Left forelimb (tissue), 1 donor: Measurements from ENCODE around the gene SNRPA1.

Source experiments
- DNase-seq: peaks from one replicate; pipeline ENCODE4 v3.0.0-alpha.2; 2018; ENCODE audit warnings: low spot score

The SNRPA1 gene

DNA sequence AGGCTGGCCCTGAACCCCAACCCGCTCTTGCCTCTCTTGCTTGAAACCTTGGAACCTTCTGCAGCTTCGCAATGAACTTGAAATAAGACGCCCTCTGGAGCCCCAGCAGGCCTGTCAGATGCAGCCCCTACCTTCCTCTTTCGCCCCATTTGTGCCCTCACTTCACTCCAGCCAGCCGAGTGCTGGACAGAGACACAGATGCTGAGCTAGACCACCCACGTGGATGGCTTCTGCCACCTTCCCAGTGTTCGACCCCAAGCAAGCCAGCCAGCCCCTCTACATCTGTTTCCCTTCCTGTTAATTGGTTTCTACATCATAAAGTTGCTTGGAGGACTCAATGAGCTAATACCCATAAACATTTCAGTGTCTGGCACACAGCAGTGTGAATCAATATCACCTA, 23.8 kb upstream of the SNRPA1 start:
- peak; percentile 33 for DNase-seq

DNA sequence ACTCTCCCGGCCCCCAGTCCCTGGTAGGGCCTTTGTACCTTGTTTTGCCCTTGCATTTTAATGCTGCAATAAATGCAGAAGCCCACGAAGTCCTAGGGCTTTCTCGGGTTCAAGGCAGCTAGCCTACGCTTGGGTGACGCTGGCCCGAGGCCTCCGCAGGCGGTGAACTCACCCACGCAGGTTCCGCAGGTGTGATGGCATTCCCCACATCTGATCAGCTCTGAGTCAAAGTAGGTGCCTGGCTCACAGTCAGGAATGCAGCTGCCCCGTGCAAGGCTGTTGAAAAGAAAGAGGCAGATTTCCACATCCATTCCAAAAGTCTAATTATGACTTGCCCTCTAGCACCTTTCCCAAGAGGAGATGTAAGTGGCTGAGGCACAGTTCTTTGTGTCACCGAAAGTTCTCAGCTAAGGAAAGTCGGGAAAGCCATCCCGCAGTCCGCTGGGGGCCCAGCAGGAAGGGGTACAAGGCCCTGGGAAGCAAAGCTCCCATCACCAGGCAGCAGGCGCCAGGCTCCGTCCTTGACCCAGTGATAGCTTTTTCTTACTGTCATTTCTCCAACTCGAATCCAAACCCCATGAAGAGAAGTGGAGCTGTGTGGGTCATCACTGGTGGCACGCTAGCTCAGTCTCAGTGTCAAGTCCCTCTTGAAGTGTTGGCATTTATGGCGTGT, 23.2 kb upstream of the SNRPA1 start:
- peak; percentile 34 for DNase-seq

DNA sequence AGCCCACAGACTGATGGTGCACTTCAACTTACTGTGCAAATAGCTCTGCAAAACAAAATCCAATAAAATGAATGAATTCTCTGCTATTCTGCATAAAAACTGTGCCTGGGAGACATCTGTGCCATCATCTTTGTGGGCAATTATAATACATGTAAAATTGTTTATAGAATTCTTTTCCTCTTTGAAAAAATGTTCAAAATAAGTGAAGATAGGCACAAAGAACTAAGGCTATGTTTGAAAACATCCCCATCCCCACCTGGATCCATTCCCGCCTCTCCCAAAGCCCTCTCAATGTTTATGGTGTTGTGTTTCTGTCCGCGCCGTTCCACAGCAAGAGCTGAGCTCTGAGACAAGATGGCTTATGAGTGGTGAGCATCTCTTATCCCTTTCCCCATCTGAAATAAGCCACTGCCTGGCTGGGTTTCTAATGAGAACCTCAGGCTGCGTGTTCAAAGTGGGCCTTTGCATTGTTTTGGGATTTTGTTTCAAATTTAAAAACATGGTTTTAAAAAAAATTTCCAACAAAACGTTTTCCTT, 22.4 kb upstream of the SNRPA1 start:
- DNase-seq, result no peak

DNA sequence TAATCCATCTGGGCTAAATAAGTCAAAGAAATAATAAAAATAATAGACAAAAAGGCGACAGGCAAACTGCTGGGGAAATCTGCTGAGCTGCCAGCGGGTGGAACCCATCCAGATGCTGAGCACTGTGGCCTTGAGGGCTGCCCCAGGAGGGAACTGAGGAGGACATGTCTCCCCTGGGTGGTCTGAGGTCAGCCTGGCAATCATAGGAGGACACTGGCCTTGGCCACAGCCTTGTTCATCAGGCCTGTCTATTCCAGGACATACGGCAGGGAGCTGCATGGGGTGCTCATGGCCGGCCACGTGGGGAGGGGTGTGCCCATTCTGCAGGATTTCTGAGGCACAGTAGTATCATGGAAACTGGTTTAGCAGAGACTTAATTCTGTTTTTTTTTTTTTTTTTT, 21.5 kb upstream of the SNRPA1 start:
- no peak for DNase-seq

DNA sequence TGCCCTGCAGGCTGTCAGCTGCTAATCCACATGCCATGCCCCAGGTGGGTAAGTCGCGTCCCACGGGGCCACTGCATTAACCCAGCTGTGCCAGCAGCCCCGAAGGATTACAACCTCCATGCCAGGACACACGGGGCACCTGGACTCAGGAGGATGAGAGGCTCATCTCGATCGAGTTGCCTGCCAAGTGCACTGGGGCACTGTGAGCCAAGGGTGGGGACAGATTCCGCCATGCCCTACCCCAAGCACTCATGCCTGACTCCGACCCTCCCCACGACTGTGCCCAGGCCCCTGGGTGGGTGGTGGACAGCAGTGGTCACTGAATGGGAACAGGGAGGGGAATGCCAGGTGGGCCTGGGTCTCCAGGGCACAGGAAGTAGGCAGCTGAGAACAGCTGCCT, 20.7 kb upstream of the SNRPA1 start:
- DNase-seq, result no peak

DNA sequence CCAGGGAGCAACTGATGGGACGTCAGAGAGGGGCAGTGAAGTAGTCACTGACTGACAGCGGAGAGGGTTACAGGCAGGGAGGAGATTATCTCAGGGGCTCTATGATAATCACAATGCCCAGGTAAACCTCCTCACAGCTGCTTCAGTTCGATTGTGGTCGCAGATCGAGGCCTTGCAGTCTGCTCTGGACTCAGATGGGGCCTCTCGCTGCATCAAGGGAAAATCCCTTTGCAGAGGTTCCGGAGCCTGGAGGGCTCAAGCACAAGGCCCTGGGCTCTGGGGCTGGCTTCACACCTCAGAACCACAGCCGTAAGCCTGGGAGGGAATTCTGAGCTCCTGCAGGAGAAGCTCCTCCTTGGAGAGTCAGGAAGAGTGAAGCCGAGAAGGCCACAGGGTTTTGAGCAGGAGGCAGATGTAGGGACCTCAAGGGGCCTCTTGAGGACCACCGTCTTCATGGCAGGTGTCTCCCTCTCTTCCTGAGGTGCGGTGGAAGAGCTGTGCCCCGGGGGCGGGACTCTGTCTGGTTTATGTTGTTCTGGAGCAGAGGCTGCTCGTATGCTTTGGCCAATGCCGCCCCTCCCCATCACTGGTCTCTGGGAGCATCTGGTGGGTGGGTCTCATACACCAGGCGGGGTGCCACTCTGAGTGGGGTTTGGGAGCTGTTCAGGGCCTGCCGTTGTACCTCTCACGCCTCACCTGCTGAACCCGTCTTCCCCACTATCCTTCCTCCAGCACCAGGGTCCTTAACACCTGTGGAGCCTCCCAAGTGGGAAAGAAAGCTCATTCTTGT, 19.5 kb upstream of the SNRPA1 start:
- peak; percentile 53 for DNase-seq

DNA sequence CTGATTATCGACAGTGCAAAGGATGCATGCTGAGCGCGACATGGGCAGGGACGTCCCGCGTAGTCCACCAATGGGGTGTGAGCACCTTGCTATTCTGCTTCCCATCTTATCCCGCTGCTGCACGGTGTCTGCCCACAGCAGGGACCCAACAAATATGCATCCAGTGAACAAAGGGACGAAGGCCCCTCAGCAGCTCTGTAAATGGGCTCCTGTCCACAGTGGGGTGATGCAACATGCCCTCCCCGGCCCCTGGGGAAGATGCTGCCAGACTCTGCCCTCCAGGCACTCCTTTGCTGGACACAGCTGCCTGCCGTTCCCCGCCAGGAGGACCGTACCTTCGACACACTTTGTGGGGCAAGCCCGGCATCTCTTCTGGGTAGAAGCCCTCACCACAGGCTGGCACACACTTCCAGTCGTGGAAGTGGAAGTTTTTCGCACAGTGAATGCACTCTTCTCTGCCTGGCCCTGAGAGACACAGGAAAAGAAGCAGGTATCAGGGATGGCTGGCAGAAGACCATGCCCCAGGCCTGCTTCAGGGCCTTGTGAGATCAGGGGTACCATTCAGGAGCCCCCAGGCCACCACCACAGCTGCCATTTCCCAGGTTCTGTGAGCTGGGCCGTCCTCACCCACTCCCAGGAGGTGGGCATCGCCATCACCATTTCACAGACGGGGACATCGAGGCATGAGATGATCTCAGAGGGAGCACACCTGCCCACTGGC, 18.2 kb upstream of the SNRPA1 start:
- peak; percentile 48 for DNase-seq

DNA sequence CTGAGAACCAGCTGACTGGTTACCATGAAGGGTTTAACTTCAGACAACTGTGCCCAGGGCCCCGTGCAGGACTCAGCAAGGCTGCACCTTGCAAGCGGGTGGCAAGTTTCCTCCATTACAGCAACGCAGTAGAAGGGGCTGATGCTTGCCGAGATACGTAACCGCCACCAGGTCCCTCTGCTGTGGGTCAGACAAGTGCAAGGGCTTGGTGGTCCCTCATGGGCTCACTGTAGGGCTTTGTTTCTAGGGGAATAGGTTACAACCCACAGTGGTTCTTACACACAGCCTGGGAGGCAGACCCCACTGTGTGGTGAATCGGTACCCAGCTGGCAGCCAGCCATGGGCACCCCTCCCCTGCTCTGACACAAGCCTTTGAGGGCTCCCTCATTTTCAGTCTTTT, 15.5 kb upstream of the SNRPA1 start:
- DNase-seq, result peak; percentile 53

DNA sequence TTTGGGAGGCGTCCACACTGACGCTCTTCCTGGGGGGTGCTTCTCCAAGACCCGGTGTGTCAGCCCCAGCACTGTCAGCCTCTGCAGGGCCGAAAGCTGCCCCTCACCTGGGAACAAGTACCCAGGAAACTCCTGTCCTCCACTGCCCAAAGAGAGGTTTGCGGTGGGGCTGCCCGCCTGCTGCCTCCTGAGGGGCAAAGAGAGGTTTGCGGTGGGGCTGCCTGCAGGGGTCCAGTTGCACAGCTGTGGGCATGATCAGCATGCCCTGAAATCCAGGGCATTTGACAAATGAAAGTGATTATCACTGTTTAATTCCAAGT, 15.1 kb upstream of the SNRPA1 start:
- peak; percentile 34 for DNase-seq

DNA sequence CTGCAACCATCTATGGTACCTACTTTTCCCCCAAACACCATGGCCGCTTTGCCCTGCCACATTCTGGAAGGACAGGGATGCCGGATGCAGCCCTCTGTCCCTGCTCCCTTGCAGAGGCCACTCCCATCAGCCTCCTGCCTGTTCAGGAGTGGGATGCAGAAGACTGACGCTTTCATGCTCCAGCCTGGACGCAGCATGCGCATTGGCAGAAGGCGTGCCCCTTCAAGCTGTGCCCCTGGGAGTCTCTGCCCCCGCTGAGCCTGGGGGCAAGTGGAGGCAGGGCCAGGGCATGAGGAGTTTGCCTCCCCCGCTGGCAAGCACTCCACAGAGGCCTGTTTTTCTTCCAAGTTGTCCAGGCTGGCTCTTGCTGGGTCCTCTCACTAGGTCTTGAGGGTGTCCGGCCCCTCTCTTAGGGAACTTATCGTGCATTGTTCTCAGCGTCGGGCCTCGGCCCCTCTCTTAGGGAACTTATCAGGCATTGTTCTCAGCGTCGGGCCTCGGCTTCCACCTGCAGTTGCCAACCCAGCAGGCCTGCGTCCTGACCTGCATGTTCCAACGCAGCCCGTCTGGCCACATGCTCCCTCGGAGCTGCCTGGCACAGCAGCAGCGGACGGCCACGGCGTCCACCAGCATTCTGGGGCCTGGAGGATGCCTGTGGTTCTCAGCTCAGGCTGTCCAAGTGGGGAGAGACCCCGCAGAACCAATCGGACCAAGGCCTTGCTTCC, 14.6 kb upstream of the SNRPA1 start:
- peak; percentile 53 for DNase-seq

DNA sequence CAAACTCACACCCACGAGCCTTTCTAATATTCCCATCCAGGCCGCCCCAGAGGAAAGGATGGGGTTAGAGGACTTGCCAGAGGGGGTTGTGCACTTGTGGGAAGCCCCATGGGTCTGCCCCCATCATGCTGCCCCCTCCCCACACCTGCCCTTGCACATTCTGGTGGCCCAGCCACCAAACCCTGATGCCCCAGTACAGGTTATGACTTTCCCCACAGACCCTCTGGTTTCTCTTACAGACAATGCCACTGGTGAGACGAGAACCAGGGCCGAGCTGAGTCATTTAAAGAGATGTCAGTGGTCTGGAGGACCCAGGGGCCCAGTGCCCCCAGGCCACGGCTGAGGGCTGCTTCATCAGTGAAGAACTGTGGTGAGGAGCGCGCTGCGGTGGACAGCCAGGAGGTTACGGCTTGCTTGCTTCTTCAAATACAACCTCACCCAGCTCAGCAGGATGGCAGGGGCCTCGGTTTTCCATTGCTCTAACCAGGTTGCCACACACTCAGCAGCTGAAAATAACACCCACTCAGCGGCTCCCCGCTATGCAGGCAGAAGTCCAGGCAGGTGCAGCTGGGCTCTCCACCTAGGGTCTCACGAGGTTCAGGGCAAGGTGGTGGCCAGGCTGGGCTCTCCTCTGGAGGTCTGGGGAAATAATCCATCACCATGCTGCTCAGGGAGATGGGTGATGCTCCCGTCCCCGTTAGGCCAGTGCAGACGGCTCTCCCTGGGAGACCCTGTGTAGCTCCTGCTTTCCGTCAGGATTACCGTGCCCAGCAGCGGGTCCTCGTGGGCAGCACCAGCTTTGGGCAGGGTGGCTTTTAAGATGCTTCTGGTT, 13.8 kb upstream of the SNRPA1 start:
- DNase-seq, result peak; percentile 38

DNA sequence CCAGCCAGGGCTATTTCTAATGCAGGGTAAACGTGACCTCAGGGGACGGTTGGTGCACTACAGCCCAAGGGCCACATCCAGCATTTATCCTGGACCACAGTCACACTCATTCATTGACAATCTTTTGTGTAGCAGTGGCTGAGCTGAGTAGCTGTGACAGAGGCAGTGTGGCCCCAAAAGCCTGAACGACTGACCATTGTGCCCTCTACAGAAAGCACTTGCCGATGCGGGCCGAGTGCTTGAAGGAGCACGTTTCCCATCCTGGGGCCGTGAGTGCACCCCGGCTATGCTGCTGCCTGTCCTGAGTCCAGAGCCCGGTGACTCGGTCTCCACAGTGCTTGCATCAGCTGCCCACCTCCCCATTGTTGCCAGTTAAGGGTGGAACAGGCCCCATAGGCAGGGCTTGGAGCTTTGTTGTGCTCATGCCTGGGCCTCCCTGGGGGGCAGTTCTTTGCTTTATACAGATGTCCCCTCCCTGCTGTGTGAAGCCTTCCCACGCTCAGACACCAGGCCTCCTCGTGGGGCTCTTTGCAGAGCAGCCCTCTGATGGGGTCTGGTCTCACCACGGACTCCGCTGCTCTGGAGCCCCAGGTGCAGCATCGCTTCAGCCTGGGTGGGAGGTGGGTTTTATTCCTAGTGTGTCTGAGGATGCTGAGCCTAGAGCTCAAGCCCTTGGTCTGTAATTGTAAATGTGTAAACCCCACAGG, 13.0 kb upstream of the SNRPA1 start:
- DNase-seq, result peak; percentile 53

DNA sequence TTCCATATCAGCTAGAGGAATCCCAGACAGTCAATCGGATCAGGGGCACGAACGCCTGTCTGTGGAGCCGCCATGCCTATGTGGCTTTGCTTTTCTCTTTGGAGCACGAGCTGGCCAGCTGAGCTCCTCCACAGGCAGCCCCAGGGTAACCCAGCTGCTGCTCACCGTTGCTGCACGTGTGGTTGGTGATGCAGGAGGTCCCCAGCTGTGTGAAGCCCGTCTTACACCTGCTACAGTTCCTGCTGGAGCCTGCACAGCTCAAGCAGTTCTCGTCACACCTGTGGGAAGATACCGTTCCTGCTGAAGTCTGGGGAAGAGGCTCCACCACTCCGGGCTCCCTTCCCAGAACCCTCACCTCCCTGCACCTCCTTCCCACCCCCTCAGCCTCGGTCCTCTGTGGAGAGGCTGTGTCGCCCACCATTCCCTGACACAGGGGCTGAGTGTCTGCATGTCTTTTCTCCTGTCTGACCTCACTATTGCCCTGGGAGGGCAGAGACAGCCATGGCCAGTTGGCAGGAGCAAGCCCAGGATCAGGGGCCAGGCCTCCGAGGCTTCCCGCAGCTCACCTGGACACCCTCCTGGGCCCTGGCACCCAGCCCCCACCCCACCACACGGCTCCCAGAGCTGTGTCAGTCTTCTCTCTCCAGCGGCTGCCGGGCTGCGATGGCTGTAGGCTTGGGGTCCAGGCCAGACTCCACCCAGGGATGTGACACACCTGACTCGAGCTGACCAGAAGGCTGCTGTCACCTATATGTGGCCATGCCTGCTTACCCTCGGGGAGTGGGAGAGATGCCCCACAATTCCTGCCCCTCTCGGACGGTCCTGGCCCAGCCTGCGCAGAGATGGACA, 12.2 kb upstream of the SNRPA1 start:
- peak; percentile 58 for DNase-seq

DNA sequence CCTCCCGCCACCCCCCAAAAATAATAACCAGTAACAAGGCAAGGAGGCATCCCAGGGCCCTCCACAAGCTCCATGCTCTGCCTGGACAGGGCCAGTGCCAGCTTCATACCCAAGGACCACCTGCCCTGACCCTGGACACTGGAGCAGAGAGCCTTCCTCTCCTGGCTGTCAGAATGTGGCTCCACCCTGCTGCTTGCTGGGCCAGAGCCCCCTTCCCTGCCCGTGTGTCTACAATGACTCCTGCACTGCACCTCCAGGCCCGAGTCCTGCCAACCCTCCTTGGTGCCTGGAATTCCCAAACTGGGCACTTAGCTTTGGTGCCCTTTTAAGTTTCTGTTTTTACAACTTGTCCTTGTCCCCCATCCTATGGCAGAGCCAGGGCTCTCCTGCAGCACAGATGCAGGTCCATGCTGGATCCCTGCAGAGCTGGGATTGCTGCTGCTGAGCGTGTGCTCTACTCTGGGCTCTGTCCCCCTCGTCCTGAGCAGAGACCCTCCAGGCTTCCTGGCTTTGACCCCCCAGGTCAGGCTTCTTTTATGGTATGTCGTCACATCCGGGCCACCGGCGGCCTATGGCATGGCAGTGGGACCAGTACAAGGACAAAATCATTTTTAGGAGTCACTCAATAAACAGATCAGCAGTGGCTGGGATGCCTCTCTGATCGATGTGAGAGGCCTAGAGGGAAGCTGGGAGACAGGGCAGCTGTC, 11.4 kb upstream of the SNRPA1 start:
- DNase-seq, result peak; percentile 45

DNA sequence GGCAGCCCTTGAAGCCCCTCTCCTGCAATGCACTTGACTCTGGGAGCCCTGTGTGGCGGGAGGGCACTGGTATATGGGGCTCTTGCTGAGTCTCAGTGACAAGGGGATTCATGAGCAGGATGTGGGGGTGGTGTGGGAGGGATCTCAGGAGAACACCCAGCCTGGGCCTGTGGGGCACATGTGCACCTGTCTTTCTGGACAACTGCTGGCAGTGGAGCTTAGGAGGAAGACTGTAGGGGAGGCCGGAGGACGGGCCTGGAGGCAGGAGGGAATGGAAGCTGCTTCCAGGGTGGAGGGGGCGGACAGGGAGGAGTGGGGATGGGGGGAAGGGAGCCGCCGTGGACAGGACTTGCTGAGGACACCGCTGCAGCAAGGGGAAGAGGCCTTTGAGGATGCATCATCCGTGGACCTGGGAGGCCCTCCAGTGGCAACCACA, 10.8 kb upstream of the SNRPA1 start:
- DNase-seq, result peak; percentile 61

DNA sequence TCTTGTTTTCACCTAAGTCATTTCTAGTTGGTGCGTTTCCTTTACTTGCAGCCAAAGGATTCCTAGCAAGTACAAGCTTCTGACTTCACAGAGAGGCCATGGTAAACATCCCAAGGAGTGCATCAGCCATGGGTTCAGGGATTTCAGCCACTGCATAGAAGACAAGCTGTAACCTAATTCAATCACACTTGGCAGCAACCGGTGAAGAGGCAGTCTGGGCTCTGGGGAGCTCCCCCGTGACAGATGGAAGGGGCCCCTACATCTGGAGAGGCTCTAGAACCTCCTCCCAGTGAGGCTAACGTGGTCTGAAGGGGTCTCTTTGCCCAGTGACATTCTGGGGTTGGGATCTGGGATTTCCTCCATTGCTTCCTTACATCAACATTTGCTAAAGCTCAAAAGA, 8.4 kb upstream of the SNRPA1 start:
- DNase-seq, result no peak

DNA sequence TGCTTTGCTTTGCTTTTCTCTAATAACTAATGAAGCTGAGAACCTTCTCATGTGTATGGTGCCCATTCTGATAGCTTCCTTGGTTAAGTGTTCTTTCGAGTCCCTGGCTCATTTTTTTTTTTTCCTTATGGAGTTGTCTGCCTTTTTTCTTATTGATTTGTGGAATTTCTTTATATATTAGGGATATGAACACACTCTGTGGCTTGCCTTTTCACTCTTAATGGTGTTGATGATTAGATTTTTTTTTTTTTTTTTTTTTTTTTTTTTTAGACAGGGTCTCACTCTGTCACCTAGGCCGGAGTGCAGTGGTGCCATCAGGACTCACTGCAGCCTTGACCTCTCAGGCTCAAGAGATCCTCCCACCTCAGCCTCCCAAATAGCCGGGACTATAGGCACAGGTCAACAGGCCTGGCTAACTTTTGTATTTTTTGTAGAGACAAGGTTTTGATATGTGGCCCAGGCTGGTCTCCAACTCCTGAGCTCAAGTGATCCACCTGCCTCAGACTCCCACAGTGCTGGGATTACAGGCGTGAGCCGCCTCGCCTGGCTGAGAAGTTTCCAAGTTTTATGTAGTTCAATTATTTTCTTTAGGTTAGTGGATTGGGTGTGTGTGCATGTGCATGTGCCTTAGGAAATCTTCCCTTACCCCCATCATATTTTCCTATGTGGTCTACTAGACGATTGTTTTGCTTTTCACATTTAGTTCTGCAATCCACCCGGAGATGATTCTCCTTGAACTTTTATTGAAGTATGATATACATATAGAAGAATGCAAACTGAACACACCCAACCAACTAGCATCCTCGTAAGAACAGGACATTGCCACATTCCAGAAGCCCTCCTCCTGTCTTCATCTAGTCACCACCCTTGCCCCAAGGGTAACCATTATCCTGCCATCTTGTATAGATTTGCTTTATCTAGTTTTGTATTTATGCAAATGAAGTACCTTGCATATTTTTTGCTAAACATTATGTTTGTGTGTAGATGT, 1.7 kb upstream of the SNRPA1 start:
- DNase-seq, result no peak
